ENCODE measurements around the gene POTEI.
"Not testable (repeated sequence)": the region's sequence is repeated elsewhere in the genome, so short reads cannot be mapped to it uniquely, and the experiment has no call there.

POTEI gene

DNA sequence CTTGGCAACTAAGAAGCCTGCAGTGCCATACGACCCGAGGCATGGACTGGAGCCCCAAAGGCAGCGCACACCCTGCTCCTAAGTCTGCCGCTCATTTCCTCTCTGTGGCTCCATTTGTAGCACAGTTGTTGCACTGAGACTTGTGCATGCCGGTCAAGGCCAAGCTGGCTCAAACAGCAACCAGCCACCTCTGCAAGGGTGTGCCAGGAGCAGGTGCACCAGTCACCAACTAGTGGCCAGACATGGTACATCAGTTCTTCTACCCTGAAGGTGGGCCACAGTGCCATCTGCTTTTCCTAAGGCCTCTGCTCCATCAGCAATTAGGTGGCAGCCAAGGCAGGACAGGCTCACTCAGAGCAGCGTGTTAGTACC is 54.4 kb downstream of the POTEI start:
- not testable (repeated sequence) for DNase-seq

DNA sequence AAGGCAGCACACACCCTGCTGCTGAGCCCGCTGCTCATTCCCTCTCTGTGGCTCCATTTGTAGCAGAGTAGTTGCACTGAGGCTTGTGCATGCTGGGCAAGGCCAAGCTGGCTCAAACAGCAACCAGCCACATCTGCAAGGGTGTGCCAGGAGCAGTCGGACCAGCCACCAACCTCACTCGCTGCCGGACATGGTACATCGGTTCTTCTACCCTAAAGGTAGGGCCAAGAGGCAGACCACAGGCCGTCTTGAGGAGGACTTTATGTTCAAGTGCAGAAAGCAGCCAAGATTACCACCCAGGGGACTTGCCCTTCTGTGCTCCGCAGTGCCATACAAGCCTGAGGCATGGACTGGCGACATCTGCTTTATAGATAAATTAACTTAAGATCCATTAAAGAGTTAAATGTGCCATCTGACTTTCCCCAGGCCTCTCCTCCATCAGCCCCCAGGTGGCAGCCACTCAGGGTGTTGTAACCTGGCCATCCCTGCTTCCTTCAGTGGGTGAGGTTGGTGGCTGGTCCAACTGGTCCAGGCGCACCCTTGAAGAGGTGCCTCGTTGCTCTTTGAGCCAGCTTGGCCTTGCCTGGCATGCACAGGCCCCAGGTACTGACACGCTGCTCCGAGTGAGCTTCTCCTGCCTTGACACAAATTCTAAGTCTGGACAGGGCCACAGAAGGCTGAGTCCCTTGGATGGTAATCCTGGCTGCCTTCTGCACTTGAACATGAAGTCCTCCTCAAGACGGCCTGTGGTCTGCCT is 55.0 kb downstream of the POTEI start:
- not testable (repeated sequence) for DNase-seq

DNA sequence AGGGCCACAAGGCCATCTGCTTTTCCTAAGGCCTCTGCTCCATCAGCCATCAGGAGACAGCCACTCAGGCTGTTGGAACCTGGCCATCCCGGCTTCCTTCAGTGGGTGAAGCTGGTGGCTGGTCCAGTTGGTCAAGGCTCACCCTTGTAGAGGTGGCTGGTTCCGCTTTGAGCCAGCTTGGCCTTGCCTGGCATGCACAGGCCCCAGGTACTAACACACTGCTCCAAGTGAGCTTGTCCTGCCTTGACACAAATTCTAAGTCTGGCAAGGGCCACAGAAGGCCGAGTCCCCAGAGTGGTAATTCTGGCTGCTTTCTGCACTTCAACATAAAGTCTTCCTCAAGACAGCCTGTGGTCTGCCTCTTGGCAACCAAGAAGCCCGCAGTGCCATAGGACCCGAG is 56.2 kb downstream of the POTEI start:
- DNase-seq = not testable (repeated sequence)

DNA sequence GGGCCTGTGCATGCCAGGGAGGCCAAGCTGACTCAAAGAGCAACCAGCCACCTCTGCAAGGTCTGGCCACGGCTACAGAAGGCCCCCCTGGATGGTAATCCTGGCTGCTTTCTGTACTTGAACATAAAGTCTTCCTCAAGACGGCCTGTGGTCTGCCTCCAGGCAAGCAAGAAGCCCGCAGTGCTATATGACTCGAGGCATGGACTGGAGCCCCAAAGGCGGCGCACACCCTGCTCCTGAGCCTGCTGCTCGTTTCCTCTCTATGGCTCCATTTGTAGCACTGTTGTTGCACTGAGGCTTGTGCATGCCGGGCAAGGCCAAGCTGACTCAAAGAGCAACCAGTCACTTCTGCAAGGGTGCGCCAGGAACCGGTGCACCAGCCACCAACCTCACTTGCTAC is 57.3 kb downstream of the POTEI start:
- DNase-seq = not testable (repeated sequence)

DNA sequence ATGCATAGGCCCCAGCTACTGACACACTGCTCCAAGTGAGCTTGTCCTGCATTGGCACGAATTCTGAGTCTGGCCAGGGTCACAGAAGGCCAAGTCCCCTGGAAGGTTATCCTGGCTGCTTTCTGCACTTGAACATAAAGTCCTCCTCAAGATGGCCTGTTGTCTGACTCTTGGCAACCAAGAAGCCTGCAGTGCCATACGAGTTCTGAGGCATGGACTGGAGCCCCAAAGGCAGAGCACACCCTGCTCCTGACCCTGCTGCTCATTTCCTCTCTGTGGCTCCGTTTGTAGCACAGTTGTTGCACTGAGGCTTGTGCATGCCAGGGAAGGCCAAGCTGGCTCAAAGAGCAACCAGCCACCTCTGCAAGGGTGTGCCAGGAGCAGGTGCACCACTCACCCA is 57.9 kb downstream of the POTEI start:
- not testable (repeated sequence) for DNase-seq

DNA sequence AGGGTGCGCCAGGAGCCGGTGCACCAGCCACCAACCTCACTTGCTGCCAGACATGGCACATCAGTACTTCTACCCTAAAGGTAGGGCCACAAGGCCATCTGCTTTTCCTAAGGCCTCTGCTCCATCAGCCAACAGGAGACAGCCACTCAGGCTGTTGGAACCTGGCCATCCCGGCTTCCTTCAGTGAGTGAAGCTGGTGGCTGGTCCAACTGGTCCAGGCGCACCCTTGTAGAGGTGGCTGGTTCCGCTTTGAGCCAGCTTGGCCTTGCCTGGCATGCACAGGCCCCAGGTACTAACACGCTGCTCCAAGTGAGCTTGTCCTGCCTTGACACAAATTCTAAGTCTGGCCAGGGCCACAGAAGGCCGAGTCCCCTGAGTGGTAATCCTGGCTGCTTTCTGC is 58.8 kb downstream of the POTEI start:
- not testable (repeated sequence) for DNase-seq

DNA sequence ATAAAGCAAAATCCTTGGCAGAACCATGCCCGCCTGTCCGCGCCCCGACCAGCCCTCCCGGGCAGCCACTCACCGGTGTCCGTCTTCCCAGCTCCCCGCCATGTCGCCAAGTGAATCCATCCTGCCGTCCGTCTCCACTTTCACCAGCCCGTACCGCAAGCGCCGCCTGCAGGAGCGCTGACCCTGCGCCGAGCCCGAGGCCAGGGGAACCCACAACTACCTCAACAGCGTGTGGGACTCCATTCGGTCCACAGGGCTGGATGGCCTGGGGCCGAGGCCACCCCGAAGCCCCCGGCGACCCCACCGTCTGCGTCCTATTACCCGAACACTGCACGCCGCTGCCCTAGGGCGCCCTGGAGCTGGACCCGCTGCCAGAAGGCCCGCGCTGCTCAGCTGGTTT is 81.5 kb downstream of the POTEI start:
- peak; percentile 36 to 86 for DNase-seq

DNA sequence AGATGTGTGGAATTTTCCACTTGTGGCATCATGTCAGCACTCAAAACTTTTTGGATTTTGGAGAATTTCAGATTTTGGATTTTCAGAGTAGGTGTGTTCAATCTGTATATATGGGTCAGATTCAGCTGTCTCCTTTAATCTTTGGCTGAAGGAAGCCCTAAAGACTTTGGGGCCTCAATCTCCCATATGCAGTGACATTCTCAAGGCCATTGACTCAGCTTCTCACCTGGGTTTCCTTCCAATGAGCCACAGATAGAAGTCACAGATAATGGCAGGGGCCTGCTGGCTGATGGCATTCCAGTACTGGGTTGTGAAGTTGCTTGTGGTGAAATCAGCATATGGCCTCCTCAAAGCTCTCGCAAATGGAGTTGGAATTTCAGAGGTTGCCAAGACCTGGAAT is 90.3 kb downstream of the POTEI start:
- DNase-seq = not testable (repeated sequence)

DNA sequence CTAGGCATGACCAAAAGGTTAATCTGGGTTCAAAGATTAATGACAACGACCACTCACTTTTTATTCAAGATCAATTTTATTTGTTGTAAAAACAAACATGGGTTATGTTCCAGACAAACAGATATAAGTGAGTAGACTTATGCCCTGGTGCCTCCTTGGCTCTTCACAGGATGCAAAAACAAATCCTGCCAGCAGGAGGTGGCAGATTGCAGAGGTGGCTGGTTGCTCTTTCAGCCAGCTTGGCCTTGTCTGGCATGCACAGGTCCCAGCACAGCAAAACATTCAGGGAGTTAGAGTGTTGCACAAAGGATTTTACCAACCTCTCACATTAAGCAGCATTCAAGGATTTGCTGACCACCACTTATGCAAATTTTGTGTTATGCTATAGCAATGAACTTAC is 92.4 kb downstream of the POTEI start:
- DNase-seq = not testable (repeated sequence)

Data from NCI-H526 (cell line).